Measurements from ENCODE around the gene DNAJB6. TPM values are rescaled to one million over a fixed set of nuclear protein-coding genes. Genes with fewer than 3 reads are reported as not detected.
A peak's percentile ranks its signal among the peaks of the same experiment; 100 is the strongest.

DNAJB6 gene
- total RNA-seq, 4 donors from 2014 or later = 103 to 151 (median 139) TPM

DNA sequence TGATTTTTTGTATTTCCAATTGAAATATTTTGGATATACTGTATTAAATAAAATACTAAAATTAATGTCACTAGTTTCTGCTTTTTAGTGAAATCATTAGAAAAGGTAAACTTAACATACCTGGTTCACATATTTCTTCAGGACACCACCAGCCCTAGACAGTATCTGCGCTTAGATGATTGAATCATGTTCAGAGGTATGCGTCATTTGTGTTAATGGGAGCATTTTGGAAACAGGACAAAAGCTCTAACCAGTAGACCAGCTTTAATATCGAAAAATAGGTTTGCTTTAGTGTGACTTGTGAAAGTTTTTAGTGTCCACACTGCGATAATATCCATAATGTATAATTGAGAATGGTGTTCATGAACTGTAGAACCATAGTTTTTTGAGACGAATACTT is 47.1 kb downstream of the DNAJB6 start:
- Histone ChIP-seq H3K27ac (replicated peaks in 1 of 4) (no peak overlapping the region), H3K4me1 (peaks cover 12 to 33% (median 19%) of the 10 kb centered on the region in 4 donors), H3K4me3 (no peak overlapping the region), H3K36me3 (peaks cover 14 to 63% (median 36%) of the 10 kb centered on the region in 4 donors), H3K9me3 (no peaks in the 10 kb centered on the region), H3K27me3 (no peaks in the 10 kb centered on the region)
- WGBS = 96% methylated on average over 5 of the region's 5 CpGs
- no peak for TF ChIP-seq POLR2A (IDR thresholded peaks at IDR 0.05; ENCODE audit: low read depth)
- no peak for TF ChIP-seq EP300 (IDR thresholded peaks at IDR 0.05)
- intact Hi-C loops (cut with DNase I) = no loop called here
- no peak for DNase-seq (ENCODE audit: extremely low spot score)

DNA sequence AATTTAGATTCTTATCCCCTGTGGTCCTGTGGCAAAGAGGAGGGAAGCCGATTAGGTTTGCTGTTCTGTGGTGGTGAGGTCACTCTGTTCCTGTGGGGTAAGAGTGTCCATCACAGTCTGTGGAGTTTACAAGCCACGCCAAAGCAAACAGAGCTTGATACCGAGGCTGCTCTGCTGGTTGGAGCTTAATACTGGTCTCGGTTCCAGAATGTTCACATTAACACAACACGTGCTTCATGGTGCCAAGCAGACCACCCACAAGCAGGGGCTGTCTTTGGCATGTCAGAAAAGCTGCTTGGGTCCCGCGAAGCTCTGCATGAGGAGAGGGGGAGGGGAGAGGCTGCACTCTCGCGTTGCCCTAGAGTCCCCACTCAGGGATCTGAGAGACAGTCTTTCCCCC is 47.5 kb downstream of the DNAJB6 start:
- intact Hi-C loops (cut with DNase I) = no loop called here
- no peaks in the 10 kb centered on the region for H3K27me3 ChIP-seq
- H3K4me1 ChIP-seq = peaks cover 12 to 29% (median 17%) of the 10 kb centered on the region in 4 donors
- 50% methylated on average over 7 of the region's 9 CpGs for WGBS
- H3K36me3 ChIP-seq = peaks cover 14 to 66% (median 38%) of the 10 kb centered on the region in 4 donors
- DNase-seq (ENCODE audit: extremely low spot score) = no peak
- H3K9me3 ChIP-seq = no peaks in the 10 kb centered on the region
- H3K27ac ChIP-seq (replicated peaks in 1 of 4) = no peak overlapping the region
- TF ChIP-seq POLR2A (IDR thresholded peaks at IDR 0.05; ENCODE audit: low read depth) (no peak), POLR2AphosphoS5 (IDR thresholded peaks at IDR 0.05) (no peak), EP300 (IDR thresholded peaks at IDR 0.05) (no peak)
- TF ChIP-seq, protein P1, sequence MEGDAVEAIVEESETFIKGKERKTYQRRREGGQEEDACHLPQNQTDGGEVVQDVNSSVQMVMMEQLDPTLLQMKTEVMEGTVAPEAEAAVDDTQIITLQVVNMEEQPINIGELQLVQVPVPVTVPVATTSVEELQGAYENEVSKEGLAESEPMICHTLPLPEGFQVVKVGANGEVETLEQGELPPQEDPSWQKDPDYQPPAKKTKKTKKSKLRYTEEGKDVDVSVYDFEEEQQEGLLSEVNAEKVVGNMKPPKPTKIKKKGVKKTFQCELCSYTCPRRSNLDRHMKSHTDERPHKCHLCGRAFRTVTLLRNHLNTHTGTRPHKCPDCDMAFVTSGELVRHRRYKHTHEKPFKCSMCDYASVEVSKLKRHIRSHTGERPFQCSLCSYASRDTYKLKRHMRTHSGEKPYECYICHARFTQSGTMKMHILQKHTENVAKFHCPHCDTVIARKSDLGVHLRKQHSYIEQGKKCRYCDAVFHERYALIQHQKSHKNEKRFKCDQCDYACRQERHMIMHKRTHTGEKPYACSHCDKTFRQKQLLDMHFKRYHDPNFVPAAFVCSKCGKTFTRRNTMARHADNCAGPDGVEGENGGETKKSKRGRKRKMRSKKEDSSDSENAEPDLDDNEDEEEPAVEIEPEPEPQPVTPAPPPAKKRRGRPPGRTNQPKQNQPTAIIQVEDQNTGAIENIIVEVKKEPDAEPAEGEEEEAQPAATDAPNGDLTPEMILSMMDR (IDR thresholded peaks at IDR 0.05) = no peak
- no peak overlapping the region for H3K4me3 ChIP-seq

DNA sequence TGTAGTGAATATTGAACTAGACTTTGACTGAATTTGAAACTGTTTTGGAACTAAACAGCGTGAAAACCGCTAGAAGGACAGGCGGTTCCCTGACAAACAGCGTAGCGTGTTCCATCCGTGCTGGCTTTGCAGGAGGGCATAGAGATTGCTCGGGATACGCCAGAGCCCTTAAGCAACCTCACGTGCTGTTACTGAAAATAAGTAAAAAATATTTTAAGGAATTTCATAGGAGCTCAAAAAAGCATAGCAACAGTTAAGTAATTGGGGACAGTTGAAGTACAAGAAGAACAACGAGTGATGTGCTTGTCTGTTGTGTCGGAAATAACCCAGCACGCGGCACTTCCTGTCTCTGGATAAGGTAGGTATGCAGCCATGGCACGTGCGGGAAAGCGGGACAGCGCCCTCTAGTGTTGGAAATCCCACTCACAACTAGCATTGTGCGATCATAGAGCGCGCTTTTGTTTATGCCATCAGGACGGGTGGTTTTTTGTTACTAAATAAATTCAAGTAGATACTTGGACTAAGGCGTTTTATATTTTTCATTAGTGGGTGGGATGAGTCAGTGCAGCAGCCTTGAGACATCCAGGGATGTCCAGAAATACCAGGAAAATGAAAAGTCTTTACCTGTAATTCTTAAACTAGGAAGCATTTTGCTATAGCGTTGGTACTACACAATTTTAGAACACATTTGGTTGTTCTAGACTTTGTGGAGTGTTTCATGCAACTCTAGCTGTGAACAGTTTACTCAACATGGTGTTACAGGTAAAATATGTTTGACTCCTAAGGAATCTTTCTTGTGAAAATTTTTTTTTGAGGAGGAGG is 50.4 kb downstream of the DNAJB6 start:
- H3K27me3 ChIP-seq = no peaks in the 10 kb centered on the region
- intact Hi-C loops (cut with DNase I) = loop anchor here (5.0 kb wide), 2 partner anchors 50 to 115 kb away; partner anchors contain the start of gene DNAJB6
- H3K27ac ChIP-seq (replicated peaks in 1 of 4) = peak overlapping the region; percentile 50 to 71 (median 58)
- H3K4me1 ChIP-seq = peaks cover 12 to 35% (median 31%) of the 10 kb centered on the region in 4 donors
- peak; percentile 56 for TF ChIP-seq EP300 (IDR thresholded peaks at IDR 0.05)
- no peak for TF ChIP-seq POLR2A (IDR thresholded peaks at IDR 0.05; ENCODE audit: low read depth)
- TF ChIP-seq, protein P1 (IDR thresholded peaks at IDR 0.05) = peak; percentile 84 to 92 (median 88)
- peak; percentile 77 to 94 for TF ChIP-seq POLR2AphosphoS5 (IDR thresholded peaks at IDR 0.05)
- WGBS = 48% methylated on average over 23 of the region's 23 CpGs
- no peaks in the 10 kb centered on the region for H3K9me3 ChIP-seq
- peaks cover 7 to 77% (median 54%) of the 10 kb centered on the region in 4 donors for H3K36me3 ChIP-seq
- peak; percentile 98 for DNase-seq (ENCODE audit: extremely low spot score)
- no peak overlapping the region for H3K4me3 ChIP-seq

DNA sequence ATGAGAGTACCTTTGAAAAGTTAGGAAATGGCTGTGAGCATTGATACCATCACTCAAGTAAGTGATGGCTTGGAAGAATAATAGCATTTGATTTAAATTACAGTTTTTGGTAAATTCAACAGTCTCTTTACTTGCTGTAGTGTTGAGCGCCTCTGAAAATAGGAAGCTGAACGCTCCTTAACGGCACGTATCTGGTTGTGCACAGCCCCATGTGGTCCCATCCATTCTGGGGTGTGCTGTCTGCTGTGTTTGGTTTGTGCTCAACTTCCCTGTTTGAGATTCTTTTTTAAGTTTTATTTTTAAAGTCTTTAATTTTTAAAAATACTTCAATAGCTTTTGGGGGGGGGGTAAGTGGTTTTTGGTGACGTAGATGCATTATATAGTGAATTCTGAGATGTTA is 51.5 kb downstream of the DNAJB6 start:
- TF ChIP-seq, protein P1 (IDR thresholded peaks at IDR 0.05) = no peak
- TF ChIP-seq POLR2A (IDR thresholded peaks at IDR 0.05; ENCODE audit: low read depth) (no peak), POLR2AphosphoS5 (IDR thresholded peaks at IDR 0.05) (no peak), EP300 (IDR thresholded peaks at IDR 0.05) (no peak)
- Histone ChIP-seq H3K27ac (replicated peaks in 1 of 4) (no peak overlapping the region), H3K4me3 (no peak overlapping the region), H3K9me3 (no peaks in the 10 kb centered on the region), H3K4me1 (peaks cover 12 to 40% (median 31%) of the 10 kb centered on the region in 4 donors), H3K27me3 (no peaks in the 10 kb centered on the region), H3K36me3 (peaks cover 7 to 66% (median 43%) of the 10 kb centered on the region in 4 donors)
- WGBS = 90% methylated on average over 5 of the region's 5 CpGs
- intact Hi-C loops (cut with DNase I) = loop anchor here (5.0 kb wide), 2 partner anchors 51 to 116 kb away; partner anchors contain the start of gene DNAJB6
- DNase-seq (ENCODE audit: extremely low spot score) = no peak

All from esophagus muscularis mucosa (tissue), 4 donors.